Testis (tissue), 2 donors: ENCODE data around the gene CCDC90B.

Experiments
- CTCF ChIP-seq, 3 experiments: fragments of 450-650 bp in 2 of 3; fragments of 200-600 bp in 1 of 3; sonication (generic) in 1 of 3; IDR thresholded peaks; one replicate each; pipeline ENCODE4 v1.5.1; 2016 to 2019; ENCODE audit warnings: antibody characterized with exemption in 3 of 3, mild to moderate bottlenecking in 2 of 3, moderate library complexity in 1 of 3
- POLR2A ChIP-seq: fragments of 450-650 bp; IDR thresholded peaks from one replicate; pipeline ENCODE4 v1.6.1; 2017; ENCODE audit warnings: antibody characterized with exemption, mild to moderate bottlenecking, moderate library complexity

GRCh38 chr11:83259559-83259958, 26.6 kb downstream of the CCDC90B start:
- TF ChIP-seq CTCF (IDR thresholded peaks at IDR 0.05) (no peak), POLR2A (no peak)
